Activated T-cell treated with anti-CD3 and anti-CD28 coated beads, Interleukin-2, amount 50 U/mL, for 1 hour (primary cell): ENCODE measurements around the gene NBDY.
"Not testable (repeated sequence)": the region's sequence is repeated elsewhere in the genome, so short reads cannot be mapped to it uniquely, and the experiment has no call there.

Source experiments
- DNase-seq: peaks from one replicate; pipeline ENCODE4 v3.0.0-alpha.2; 2020

Gene NBDY

DNA sequence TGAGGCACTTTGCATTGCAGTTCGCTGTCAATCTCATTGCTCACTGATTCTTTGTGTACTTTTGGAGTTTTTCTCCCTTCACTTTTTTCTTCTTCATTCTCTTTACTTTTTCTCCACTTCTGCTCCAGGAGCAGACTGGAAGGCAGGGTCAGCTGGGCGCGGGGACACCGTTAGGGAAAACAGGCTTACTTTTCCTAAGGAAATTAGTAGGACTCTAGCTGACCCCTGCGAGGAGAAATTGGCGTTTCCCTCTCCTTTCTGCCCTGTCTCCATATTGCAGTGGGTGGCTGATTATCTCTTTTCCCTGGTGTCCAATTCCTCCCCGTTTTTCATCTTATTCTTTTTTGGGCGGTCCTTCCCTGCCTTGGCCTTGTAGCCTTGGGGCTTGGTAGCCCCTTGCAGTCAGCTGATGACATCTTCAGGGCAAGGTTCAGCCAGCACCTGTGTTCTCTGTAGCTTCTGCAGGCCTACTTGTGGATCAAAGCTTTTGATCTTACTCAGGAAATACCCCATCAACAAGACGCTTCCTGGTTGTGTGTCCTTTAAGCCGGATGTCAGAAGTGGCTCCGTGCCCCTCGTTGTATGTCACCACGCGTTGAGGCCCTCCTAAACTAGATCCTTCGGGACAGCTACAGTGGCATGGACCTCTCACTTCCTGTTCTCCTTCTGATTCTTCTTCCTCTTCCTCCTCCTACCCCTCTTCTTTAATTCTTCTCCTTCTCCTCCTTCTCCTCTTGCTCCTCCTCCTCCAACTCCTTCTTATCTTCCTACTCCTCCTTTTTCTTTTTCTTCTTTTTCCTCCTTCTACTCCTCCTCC, 36.1 kb downstream of the NBDY start:
- DNase-seq: peak; percentile 36

DNA sequence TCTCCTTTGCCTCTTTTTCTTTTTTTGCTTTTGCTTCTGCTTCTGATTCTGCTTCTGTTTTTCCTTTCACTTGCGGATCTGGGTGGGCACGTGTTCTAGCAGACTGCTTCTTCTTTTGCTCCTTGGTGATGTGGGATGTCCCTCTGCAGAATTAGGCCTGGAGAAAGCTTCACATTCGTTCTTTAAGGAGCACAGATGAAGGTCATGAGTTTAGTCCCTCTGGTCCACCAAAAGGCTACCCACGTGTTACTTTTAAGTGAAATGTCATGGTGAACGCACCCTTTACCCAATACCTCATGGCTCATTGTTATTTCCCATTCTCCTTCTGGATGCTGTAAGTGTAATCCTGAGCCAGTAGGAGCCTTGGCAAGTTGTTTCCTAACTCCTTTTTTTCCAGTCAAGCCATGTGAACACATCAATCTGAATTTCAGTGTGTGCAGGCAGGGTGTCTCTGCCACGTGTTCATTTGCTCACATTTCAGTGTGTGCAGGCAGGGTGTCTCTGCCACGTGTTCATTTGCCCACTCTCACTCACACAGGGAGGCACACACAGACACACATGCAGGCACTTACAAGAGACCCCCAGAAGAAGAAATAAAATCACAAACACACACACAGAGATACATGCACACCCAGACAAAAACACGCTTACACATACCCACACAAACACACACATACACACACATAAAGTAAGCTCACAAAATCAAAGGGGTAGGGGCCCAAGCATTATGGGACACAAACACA, 36.9 kb downstream of the NBDY start:
- no peak for DNase-seq

DNA sequence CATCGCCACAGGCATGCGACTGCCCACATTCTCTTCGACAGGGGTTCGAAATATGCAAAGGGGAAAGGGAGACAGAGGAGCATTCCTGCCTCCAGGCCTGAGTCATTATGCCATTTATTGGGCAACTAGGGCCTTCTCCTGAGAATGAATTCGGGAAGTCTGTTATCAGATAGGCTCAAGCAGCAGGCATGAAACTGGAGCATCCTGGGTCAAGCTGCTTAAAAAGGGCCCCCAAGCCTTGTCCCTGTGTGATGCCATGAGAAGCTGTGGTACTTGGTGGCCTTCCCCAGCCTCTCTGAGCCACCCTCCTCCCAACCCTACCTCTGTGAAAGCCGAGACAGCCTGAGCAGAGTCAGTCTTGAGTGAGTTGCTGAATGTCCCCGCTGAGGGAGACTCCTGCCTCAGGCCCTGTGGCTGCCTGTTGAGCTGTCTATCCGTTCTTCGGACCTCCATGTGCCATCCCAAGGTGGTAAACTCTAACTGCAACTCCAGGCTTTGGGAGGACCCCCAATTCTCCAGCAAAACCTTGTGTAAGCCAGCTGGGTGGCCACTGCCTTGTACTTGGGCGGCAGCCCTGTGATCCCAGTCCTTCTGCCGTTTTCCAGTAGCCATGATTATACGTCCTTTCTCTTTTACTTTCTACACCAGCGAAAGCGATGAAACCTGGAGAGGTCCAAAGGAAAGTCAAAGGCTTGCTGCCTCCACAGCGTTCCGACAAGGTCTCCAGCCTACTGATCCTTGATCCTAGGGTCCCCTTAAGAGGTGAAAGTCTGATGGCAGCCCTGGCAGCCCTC, 37.7 kb downstream of the NBDY start:
- peak; percentile 44 for DNase-seq

DNA sequence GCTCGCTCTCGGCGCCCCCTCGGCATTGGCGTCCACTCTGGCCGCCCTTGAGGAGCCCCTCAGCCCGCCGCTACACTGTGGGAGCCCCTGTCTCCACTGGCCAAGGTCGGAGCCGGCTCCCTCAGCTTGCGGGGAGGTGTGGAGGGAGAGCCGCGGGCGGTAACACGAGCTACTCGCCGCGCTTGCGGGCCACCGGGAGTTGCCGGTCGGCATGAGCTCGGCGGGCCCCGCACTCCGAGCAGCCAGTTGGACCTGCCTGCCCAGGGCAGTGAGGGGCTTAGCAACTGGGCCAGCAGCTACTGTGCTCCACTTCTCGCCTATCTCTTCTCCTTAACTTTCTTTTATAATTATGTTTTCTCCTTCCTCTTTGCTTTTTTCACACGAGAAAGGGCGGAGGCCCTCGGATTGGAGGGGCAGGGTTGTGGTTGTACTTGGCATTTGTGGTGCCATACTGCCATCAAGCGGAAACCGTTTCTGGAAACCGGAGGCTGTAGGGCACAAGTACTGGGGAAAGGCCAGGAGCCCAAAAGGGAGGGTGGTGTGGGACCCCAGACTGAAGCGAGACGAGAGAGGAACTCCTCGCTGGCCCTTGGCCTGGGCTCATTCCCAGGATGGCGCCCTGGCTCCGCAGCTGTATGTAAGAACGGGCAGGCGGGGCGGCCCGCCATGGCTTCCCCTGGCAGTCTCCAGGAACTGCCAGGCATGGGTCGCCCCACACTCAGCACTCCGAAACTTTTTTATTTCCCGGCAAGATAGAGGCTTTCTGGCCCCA, 38.5 kb downstream of the NBDY start:
- DNase-seq: peak; percentile 68

DNA sequence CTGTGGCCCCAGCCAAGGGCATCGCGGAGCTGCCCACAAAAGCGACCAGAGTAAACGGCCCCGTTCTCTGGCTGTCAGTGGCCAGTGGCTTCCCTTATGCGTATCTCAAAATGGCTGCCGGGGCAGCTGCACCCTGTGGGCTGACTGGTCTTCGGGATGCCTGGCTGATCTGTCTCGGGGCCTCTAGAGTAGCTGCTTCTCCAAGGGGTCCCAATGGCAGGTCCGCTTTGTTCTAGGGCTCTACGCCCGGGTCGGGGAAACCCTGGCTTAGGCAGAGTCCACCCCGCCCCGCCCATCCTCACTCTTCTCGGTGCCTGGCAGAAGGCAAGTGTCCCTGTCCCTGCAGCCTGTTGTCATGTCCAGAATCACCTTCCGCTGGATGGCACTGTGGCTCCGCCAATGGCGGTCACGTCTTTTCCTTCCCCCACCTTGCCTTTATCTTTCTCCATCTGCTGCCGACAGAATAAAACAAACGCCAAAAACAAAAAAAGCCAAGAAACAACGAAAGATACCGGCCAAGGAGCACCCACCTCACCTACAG, 39.1 kb downstream of the NBDY start:
- not testable (repeated sequence) for DNase-seq

DNA sequence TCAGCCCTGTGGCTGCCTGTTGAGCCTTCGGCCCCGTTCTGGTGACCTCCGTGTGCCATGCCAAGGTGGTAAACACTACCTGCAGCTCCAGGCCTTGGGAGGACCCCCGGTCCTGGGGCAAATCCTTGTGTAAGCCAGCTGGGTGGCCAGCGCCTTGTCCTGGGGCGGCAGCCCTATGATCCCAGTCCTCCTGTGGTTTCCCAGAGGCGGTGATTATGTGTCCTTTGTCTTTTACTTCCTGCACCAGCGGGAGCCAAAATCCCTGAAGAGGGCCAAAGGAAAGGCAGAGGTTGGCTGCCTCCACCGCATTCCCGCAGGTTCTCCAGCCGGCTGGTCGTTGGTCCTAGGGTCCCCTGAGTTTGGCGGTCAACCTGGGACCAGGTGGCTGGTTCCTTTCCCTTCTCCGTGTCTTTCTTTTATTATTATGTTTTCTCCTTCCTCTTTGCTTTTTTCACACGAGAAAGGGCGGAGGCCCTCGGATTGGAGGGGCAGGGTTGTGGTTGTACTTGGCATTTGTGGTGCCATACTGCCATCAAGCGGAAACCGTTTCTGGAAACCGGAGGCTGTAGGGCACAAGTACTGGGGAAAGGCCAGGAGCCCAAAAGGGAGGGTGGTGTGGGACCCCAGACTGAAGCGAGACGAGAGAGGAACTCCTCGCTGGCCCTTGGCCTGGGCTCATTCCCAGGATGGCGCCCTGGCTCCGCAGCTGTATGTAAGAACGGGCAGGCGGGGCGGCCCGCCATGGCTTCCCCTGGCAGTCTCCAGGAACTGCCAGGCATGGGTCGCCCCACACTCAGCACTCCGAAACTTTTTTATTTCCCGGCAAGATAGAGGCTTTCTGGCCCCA, 43.9 kb downstream of the NBDY start:
- not testable (repeated sequence) for DNase-seq

DNA sequence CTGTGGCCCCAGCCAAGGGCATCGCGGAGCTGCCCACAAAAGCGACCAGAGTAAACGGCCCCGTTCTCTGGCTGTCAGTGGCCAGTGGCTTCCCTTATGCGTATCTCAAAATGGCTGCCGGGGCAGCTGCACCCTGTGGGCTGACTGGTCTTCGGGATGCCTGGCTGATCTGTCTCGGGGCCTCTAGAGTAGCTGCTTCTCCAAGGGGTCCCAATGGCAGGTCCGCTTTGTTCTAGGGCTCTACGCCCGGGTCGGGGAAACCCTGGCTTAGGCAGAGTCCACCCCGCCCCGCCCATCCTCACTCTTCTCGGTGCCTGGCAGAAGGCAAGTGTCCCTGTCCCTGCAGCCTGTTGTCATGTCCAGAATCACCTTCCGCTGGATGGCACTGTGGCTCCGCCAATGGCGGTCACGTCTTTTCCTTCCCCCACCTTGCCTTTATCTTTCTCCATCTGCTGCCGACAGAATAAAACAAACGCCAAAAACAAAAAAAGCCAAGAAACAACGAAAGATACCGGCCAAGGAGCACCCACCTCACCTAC, 44.5 kb downstream of the NBDY start:
- DNase-seq: not testable (repeated sequence)

DNA sequence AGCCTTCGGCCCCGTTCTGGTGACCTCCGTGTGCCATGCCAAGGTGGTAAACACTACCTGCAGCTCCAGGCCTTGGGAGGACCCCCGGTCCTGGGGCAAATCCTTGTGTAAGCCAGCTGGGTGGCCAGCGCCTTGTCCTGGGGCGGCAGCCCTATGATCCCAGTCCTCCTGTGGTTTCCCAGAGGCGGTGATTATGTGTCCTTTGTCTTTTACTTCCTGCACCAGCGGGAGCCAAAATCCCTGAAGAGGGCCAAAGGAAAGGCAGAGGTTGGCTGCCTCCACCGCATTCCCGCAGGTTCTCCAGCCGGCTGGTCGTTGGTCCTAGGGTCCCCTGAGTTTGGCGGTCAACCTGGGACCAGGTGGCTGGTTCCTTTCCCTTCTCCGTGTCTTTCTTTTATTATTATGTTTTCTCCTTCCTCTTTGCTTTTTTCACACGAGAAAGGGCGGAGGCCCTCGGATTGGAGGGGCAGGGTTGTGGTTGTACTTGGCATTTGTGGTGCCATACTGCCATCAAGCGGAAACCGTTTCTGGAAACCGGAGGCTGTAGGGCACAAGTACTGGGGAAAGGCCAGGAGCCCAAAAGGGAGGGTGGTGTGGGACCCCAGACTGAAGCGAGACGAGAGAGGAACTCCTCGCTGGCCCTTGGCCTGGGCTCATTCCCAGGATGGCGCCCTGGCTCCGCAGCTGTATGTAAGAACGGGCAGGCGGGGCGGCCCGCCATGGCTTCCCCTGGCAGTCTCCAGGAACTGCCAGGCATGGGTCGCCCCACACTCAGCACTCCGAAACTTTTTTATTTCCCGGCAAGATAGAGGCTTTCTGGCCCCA, 49.3 kb downstream of the NBDY start:
- not testable (repeated sequence) for DNase-seq

DNA sequence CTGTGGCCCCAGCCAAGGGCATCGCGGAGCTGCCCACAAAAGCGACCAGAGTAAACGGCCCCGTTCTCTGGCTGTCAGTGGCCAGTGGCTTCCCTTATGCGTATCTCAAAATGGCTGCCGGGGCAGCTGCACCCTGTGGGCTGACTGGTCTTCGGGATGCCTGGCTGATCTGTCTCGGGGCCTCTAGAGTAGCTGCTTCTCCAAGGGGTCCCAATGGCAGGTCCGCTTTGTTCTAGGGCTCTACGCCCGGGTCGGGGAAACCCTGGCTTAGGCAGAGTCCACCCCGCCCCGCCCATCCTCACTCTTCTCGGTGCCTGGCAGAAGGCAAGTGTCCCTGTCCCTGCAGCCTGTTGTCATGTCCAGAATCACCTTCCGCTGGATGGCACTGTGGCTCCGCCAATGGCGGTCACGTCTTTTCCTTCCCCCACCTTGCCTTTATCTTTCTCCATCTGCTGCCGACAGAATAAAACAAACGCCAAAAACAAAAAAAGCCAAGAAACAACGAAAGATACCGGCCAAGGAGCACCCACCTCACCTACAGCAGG, 50.0 kb downstream of the NBDY start:
- not testable (repeated sequence) for DNase-seq

DNA sequence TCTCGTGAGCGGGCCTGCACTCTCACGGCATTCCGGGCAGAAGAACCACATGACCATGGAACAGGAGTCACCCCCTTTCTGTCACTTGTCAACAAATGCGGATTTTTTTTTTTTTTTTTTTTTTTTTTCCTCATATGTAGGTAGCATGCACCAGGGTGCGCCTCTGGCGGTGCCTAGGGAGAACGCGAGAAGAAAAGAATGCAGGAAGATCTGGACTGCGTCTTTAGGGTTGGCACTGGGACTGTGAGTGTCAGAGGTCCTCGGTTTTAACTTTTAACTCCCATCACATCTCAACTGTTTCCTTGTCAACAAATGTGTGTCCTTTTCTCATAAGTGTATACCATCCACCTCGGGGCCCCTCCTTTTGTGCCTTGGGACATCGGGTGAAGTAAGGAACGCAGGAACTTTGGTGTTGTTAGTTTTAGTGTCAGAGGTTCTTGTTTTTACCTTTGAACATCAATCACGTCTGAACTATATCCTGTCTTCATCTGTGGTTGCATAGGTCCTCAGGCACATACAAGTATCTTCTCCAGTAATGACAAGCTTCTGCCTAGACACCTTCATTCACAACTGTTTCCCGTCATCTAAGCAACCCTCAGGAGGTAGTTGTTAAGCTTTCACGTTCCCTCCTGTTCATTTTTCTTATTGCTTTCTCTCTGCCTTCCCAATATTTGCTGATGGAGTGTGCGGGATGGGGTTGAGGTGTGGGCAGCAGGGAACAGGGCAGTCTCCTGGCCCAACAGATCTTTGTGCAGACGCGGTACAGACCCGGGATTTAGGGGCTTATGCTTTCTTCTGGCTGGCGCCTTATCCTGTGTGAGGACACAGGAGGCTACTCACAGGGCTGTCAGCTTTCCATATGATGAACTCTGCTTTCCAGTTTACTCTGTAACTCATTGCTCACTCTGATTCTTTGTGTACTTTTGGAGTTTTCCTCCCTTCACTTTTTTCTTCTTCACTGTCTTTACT, 51.9 kb downstream of the NBDY start:
- DNase-seq: not testable (repeated sequence)

DNA sequence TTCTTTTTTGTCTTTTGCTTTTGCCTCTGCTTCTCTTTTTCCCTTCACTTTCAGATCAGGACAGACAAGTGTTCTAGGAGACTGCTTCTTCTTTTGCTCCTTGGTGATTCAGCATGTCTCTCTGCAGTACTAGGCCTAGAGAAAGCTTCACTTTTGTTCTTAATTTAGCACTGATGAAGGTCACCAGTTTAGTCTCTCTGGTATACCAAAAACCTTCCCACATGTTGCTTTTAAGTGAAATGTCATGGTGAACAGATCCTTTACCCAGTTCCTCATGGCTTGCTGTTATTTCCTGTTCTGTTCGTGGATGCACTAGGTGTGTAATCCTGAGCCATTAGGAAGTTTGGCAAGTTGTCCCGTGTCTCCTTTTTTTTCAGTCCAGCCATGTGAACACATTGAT, 53.3 kb downstream of the NBDY start:
- no peak for DNase-seq

DNA sequence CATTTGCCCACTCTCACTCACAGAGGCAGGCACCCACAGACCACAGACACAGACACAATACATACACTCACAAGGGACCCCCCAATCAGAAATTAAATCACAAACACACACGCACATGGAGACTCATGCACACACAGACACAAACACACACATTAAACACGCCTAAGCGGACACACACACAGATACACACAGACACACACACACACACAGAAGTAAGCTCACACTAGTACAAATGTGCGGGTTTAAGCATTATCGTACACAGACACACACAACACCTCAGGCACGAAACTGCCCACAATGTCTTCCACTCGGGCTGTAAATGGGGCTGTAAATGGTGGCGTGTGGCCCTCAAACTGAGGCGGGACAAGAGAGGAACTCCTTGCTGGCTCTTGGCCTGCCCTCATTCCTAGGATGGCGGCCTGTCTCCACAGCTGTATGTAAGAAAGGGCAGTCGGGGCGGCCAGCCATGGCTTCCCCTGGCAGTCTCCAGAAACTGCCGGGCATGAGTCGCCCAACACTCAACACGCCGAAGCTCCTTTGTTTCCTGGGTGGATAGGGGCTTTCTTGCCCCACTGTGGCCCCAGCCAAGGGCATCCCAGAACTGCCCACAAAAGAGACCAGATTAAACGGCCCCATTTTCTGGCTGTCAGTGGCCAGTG, 53.9 kb downstream of the NBDY start:
- DNase-seq: no peak

DNA sequence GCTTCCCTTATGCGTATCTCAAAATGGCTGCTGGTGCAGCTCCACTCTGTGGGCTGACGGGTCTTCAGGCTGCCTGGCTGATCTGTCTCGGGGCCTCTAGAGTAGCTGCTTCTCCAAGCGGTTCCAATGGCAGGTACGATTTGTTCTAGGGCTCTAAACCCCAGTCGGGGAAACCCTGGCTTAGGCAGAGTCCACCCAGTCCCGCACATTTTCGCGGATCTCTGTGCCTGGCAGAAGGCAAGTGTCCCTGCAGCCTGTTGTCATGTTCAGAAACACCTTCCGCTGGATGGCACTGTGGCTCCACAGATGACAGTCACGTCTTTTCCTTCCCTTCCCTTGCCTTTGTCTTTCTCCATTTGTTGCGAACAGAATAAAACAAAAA, 54.4 kb downstream of the NBDY start:
- peak; percentile 83 for DNase-seq

DNA sequence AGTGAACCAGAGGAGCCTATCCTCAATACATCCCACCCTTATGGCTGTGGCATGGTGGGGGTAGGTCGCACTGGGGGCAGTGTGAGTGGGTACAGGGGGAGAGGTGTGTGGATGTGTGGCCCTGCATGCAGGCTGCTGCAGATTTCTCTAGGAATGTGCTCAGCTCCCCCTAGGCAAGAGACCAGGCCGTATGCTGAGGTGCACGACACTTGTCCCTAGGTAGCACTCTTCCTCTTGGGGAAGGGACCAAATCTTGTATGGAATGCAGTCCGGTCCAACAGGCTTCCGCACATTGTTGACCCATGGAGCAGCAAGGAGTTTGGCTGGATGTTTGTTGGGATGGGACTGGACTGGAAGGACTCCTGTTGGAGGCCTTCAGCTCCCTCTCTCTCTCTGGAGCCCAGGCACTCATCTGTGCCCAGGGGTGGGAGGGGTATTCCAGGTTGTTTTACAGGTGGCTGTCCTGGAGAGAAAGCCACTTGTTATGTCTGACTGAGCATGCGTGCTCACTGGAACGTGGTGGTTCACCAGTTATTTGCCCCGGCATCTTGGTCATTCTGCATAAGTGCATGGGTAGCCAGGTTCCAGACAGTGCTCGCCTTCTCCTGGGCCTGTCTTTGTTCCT, 55.1 kb downstream of the NBDY start:
- no peak for DNase-seq

DNA sequence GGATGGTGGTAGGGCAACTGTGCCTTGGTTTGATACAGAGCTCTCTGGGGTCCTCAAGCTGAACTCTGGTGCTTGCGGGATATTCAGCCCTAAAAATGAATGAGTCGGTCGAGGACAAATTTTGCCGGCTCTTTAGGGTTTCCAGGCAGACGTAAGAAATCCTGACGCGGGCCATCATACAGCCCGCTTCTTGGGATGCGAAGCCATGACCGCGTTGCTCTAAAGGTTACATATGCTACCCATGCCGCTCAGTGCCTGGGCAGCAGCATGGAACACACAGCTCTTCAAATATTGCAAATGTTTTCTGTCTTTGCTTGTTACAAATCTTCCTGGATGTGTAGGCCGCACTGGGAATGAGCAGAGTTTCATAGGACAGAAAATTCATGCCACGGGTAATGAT, 55.6 kb downstream of the NBDY start:
- DNase-seq: no peak

DNA sequence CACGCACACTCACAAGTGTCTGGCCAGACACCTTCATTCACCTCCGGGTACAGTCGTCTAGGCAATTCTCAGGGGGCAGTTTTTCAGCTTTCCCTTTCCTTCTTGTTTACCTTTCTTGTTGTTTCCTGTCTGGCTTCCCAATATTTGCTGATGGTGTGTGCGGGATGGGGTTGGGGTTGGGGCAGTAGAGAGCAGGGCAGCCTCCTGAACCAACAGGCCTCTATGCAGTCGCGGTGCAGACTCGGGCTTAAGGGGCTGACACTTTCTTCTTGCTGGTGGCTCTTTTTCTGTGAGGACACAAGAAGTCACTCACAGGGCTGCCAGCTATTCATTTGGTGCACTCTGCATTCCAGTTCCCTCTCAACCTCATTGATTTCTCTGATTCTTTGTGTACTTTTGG, 56.4 kb downstream of the NBDY start:
- no peak for DNase-seq

DNA sequence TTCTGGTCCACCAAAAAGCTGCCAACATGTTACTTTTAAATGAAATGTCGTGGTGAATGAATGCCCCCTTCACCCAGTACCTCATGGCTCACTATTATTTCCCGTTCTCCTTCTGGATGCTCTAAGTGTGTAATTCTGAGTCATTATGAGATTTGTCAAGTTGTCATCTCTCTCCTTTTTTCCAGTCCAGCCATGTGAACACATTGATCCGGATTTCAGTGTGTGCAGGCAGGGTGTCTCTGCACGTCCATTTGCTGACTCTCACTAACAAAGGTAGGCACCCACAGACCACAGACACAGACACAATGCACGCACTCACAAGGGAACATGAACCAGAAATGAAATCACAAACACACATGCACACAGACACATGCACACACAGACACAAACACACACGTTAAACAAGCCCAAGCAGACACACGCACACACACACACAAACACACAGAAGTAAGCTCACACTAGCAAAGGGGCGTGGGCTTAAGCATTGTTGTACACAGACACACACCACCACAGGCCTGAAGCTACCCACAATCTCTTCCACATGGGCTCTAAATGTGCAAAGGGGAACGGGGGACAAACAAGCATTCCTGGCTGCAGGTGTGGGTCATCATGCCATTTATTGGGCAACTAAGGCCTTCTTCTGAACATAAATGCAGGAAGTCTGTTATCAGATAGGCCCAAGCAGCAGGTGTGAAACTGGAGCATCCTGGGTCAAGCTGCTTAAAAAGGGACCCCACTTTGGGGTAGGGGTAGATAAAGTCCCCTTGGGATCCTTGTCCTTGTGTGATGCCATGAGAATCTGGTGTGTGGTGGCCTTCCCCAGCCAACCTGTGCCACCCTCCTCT, 58.1 kb downstream of the NBDY start:
- no peak for DNase-seq
